Upper lobe of left lung (tissue), 4 donors: ENCODE measurements around the gene UBA1.

Experiments
- CTCF ChIP-seq, 6 experiments: fragments of 450-650 bp in 4 of 6; fragments of 200-600 bp in 2 of 6; sonication (generic) in 2 of 6; IDR thresholded peaks; one replicate each; pipeline ENCODE4 v1.5.1; 2016 to 2019; ENCODE audit warnings: antibody characterized with exemption in 6 of 6
- POLR2AphosphoS5 ChIP-seq, 2 donors: sonication (generic); formaldehyde crosslinking; IDR thresholded peaks; one replicate each; pipeline ENCODE4 v1.5.1; 2017; ENCODE audit warnings: antibody characterized with exemption in 2 of 2

GRCh38 chrX:47145395-47146120 lies 48.1 kb upstream of the UBA1 start:
- no peak for TF ChIP-seq POLR2AphosphoS5 (IDR thresholded peaks at IDR 0.05)
- no peak for TF ChIP-seq CTCF (IDR thresholded peaks at IDR 0.05)
